Progenitor cell of endocrine pancreas (in vitro differentiated cells): ENCODE data around the gene BAHCC1. TPM values are rescaled to one million over a fixed set of nuclear protein-coding genes. Genes with fewer than 3 reads are reported as not detected.
"Not testable (repeated sequence)": the region's sequence is repeated elsewhere in the genome, so short reads cannot be mapped to it uniquely, and the experiment has no call there.

Experiments used
- DNase-seq: peaks from one replicate; pipeline ENCODE4 v3.0.0; 2021; ENCODE audit warnings: low spot score; ENCODE audit not compliant: unreplicated experiment
- H3K27ac Mint-ChIP-seq: 2 replicates; pipeline ENCODE4 v1.8.0; 2021; ENCODE audit warnings: mild to moderate bottlenecking, moderate library complexity, mixed read lengths
- H3K27me3 Mint-ChIP-seq: 2 replicates; pipeline ENCODE4 v1.8.0; 2021; ENCODE audit warnings: mixed read lengths
- H3K36me3 Mint-ChIP-seq: 2 replicates; pipeline ENCODE4 v1.8.0; 2022; ENCODE audit warnings: mixed read lengths; ENCODE audit not compliant: insufficient read depth
- H3K4me1 Mint-ChIP-seq: 2 replicates; pipeline ENCODE4 v1.8.0; 2021; ENCODE audit warnings: low read depth, mixed read lengths
- H3K4me3 Mint-ChIP-seq: 2 replicates; pipeline ENCODE4 v1.8.0; 2021; ENCODE audit warnings: low read depth, mild to moderate bottlenecking, moderate library complexity, mixed read lengths
- H3K9me3 Mint-ChIP-seq: 2 replicates; pipeline ENCODE4 v1.8.0; 2021; ENCODE audit warnings: low read depth, mixed read lengths
- CTCF ChIP-seq: fragments of 200-600 bp; sonication (generic); IDR thresholded peaks from one replicate; pipeline ENCODE4 v1.5.0; 2021; ENCODE audit warnings: antibody characterized with exemption, mild to moderate bottlenecking; ENCODE audit not compliant: unreplicated experiment
- total RNA-seq: library from RNA; stranded (reverse); gene quantifications from 2 replicates; pipeline ENCODE4 v1.2.1, GENCODE V29; 2021

BAHCC1 gene
- total RNA-seq, 1 donor from 2014 or later: 40.5 TPM

GRCh38 chr17:81424151-81425017 is 29.1 kb downstream of the BAHCC1 start:
- H3K27me3 Mint-ChIP-seq: no peaks in the 10 kb centered on the region
- H3K36me3 Mint-ChIP-seq: no peaks in the 10 kb centered on the region
- H3K4me3 Mint-ChIP-seq: no peak overlapping the region
- H3K27ac Mint-ChIP-seq: no peak overlapping the region
- no peaks in the 10 kb centered on the region for H3K9me3 Mint-ChIP-seq
- H3K4me1 Mint-ChIP-seq: no peaks in the 10 kb centered on the region
- TF ChIP-seq CTCF: no peak
- no peak for DNase-seq

GRCh38 chr17:81425041-81425440 is 29.8 kb downstream of the BAHCC1 start:
- not testable (repeated sequence) for H3K4me1 Mint-ChIP-seq, H3K36me3 Mint-ChIP-seq, H3K4me3 Mint-ChIP-seq, DNase-seq, H3K27me3 Mint-ChIP-seq, H3K9me3 Mint-ChIP-seq, H3K27ac Mint-ChIP-seq

- DNase-seq, H3K27ac Mint-ChIP-seq, H3K4me1 Mint-ChIP-seq, H3K9me3 Mint-ChIP-seq, H3K27me3 Mint-ChIP-seq, H3K4me3 Mint-ChIP-seq, H3K36me3 Mint-ChIP-seq: not testable (repeated sequence)
These were observed 30.6 kb downstream of the BAHCC1 start for GRCh38 chr17:81425716-81426392.

- Mint-ChIP-seq H3K27me3 (no peaks in the 10 kb centered on the region), H3K27ac (no peak overlapping the region)
- TF ChIP-seq CTCF: no peak
These were observed 31.3 kb downstream of the BAHCC1 start for GRCh38 chr17:81426393-81427172.

GRCh38 chr17:81427173-81428120 is 32.2 kb downstream of the BAHCC1 start:
- H3K27me3 Mint-ChIP-seq: no peaks in the 10 kb centered on the region
- H3K4me1 Mint-ChIP-seq: no peaks in the 10 kb centered on the region
- DNase-seq: no peak

More at GRCh38 chr17:81426393-81427172, 31.3 kb downstream of the BAHCC1 start:
- Mint-ChIP-seq H3K36me3 (no peaks in the 10 kb centered on the region), H3K4me1 (no peaks in the 10 kb centered on the region), H3K9me3 (no peaks in the 10 kb centered on the region), H3K4me3 (no peak overlapping the region)
- DNase-seq: no peak

More at GRCh38 chr17:81427173-81428120, 32.2 kb downstream of the BAHCC1 start:
- Mint-ChIP-seq H3K36me3 (no peaks in the 10 kb centered on the region), H3K27ac (no peak overlapping the region), H3K4me3 (no peak overlapping the region), H3K9me3 (no peaks in the 10 kb centered on the region)
- no peak for TF ChIP-seq CTCF
